GM12873 (cell line): ENCODE measurements around the gene HNF1A.

Experiments
- CTCF ChIP-seq: IDR thresholded peaks from 2 replicates; pipeline ENCODE4 v1.5.1; 2012; ENCODE audit warnings: low read depth, mild to moderate bottlenecking, moderate library complexity, low read length, control low read depth; ENCODE audit not compliant: insufficient read depth; ENCODE audit errors: missing control alignments

HNF1A gene

GRCh38 chr12:120982659-120983058 lies 4.3 kb downstream of the HNF1A start:
- no peak for TF ChIP-seq CTCF

- TF ChIP-seq CTCF = no peak
Observed at GRCh38 chr12:120983759-120984158, 5.4 kb downstream of the HNF1A start.

GRCh38 chr12:120984351-120984898 lies 6.1 kb downstream of the HNF1A start:
- no peak for TF ChIP-seq CTCF

GRCh38 chr12:120988234-120988633 lies 9.9 kb downstream of the HNF1A start:
- TF ChIP-seq CTCF = no peak

GRCh38 chr12:120988658-120989057 lies 10.3 kb downstream of the HNF1A start:
- no peak for TF ChIP-seq CTCF

- no peak for TF ChIP-seq CTCF
Observed at GRCh38 chr12:120989687-120990086, 11.3 kb downstream of the HNF1A start.

GRCh38 chr12:120990487-120991055 lies 12.2 kb downstream of the HNF1A start:
- TF ChIP-seq CTCF = no peak
